IPS-18a (cell line): ENCODE data around the gene PLEKHA8.

Experiments used
- H3K27ac ChIP-seq: one replicate; pipeline ENCODE4 v1.5.1; 2013; ENCODE audit warnings: low read length
- H3K27me3 ChIP-seq: one replicate; pipeline ENCODE4 v1.6.1; 2013; ENCODE audit warnings: mild to moderate bottlenecking, low read length; ENCODE audit not compliant: control insufficient read depth, insufficient read depth
- H3K36me3 ChIP-seq: one replicate; pipeline ENCODE4 v1.6.1; 2013; ENCODE audit warnings: low read depth, low read length; ENCODE audit not compliant: control insufficient read depth
- H3K4me1 ChIP-seq: one replicate; pipeline ENCODE4 v1.6.1; 2013; ENCODE audit warnings: low read depth, low read length; ENCODE audit not compliant: control insufficient read depth
- H3K4me3 ChIP-seq: one replicate; pipeline ENCODE4 v1.5.1; 2013; ENCODE audit warnings: low read length
- H3K9ac ChIP-seq: one replicate; pipeline ENCODE4 v1.6.1; 2013; ENCODE audit warnings: mild to moderate bottlenecking, low read length, moderate library complexity
- H3K9me3 ChIP-seq: one replicate; pipeline ENCODE4 v1.6.1; 2013; ENCODE audit warnings: low read depth, low read length; ENCODE audit not compliant: control insufficient read depth

PLEKHA8 gene

GRCh38 chr7:30173058-30173897 is 145.1 kb downstream of the PLEKHA8 start:
- H3K4me3 ChIP-seq = no peak overlapping the region
- no peak overlapping the region for H3K27ac ChIP-seq
- H3K9me3 ChIP-seq = no peaks in the 10 kb centered on the region
- H3K27me3 ChIP-seq = peaks cover 16% of the 10 kb centered on the region
- H3K9ac ChIP-seq = no peak overlapping the region
- H3K4me1 ChIP-seq = peaks cover 19% of the 10 kb centered on the region
- H3K36me3 ChIP-seq = no peaks in the 10 kb centered on the region

GRCh38 chr7:30175180-30175579 is 147.0 kb downstream of the PLEKHA8 start:
- H3K27me3 ChIP-seq = peaks cover 5% of the 10 kb centered on the region
- H3K4me3 ChIP-seq = no peak overlapping the region
- H3K9me3 ChIP-seq = no peaks in the 10 kb centered on the region
- no peak overlapping the region for H3K27ac ChIP-seq
- H3K4me1 ChIP-seq = peaks cover 5% of the 10 kb centered on the region
- H3K9ac ChIP-seq = no peak overlapping the region
- H3K36me3 ChIP-seq = no peaks in the 10 kb centered on the region

GRCh38 chr7:30175636-30176147 is 147.5 kb downstream of the PLEKHA8 start:
- Histone ChIP-seq H3K4me1 (peaks cover 5% of the 10 kb centered on the region), H3K4me3 (no peak overlapping the region), H3K27me3 (no peaks in the 10 kb centered on the region), H3K9ac (no peak overlapping the region), H3K27ac (no peak overlapping the region), H3K9me3 (no peaks in the 10 kb centered on the region), H3K36me3 (no peaks in the 10 kb centered on the region)

GRCh38 chr7:30176463-30177109 is 148.4 kb downstream of the PLEKHA8 start:
- Histone ChIP-seq H3K9ac (no peak overlapping the region), H3K4me3 (no peak overlapping the region), H3K36me3 (no peaks in the 10 kb centered on the region), H3K9me3 (no peaks in the 10 kb centered on the region), H3K27ac (no peak overlapping the region), H3K27me3 (no peaks in the 10 kb centered on the region), H3K4me1 (peaks cover 5% of the 10 kb centered on the region)

- Histone ChIP-seq H3K27me3 (no peaks in the 10 kb centered on the region), H3K4me1 (peaks cover 5% of the 10 kb centered on the region), H3K27ac (no peak overlapping the region), H3K4me3 (no peak overlapping the region), H3K9me3 (no peaks in the 10 kb centered on the region), H3K9ac (no peak overlapping the region), H3K36me3 (no peaks in the 10 kb centered on the region)
Observed at GRCh38 chr7:30177186-30177585, 149.0 kb downstream of the PLEKHA8 start.

GRCh38 chr7:30177965-30178364 is 149.8 kb downstream of the PLEKHA8 start:
- H3K9ac ChIP-seq = no peak overlapping the region
- no peak overlapping the region for H3K4me3 ChIP-seq
- no peak overlapping the region for H3K27ac ChIP-seq
- H3K27me3 ChIP-seq = no peaks in the 10 kb centered on the region
- no peaks in the 10 kb centered on the region for H3K9me3 ChIP-seq
- H3K4me1 ChIP-seq = peaks cover 1% of the 10 kb centered on the region
- no peaks in the 10 kb centered on the region for H3K36me3 ChIP-seq

GRCh38 chr7:30178748-30179436 is 150.7 kb downstream of the PLEKHA8 start:
- no peaks in the 10 kb centered on the region for H3K4me1 ChIP-seq
- no peak overlapping the region for H3K9ac ChIP-seq
- H3K9me3 ChIP-seq = no peaks in the 10 kb centered on the region
- no peak overlapping the region for H3K4me3 ChIP-seq
- H3K36me3 ChIP-seq = no peaks in the 10 kb centered on the region
- H3K27ac ChIP-seq = no peak overlapping the region
- no peaks in the 10 kb centered on the region for H3K27me3 ChIP-seq
